ENCODE data around the gene KATNB1.
"Not testable (repeated sequence)": the region's sequence is repeated elsewhere in the genome, so short reads cannot be mapped to it uniquely, and the experiment has no call there.

Gene KATNB1

DNA sequence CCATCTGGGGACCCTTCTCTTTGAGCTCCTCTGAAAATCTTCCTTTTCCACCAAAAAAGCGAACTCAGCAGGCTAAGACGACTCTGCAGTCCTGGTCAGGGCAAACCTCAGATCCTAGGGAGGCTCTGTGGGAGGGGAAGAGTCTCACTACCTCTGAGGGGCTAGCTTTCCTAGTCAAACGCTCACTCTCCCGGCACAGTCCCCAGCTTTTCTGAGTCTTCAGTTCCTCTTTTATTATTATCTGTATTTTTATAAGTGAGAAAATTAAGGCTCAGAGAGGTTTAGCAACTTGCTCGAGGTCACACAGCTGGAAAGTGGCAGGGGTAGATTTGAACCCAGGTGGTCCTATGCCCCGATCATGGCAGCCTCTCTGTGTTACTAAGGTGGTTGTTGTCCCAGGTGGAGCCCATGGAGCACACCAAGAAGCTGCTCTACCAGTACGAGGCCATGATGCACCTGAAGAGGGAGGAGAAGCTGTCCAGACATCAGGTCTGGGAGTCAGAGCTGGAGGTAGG, 9.1 kb upstream of the KATNB1 start:
- DNase-seq = no peak

DNA sequence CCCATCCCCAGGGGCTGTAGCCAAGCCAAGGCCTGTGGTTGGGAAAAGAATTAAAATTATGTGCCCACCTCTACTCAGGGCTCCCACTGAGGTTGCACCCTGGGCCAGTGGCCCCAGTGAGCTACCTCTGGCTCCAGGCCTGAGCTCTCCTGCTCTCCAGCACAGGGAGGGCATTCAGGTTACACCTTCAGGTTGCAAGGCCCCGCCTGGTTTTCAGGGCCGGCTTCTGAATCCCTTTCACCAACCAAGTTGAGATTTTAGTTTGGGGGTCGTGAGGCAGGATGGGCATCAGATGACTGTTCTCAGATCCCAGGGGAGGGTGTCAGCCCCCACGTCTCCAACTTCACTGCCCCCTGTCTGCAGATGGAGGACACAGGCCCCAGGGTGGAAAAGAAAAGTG, 8.0 kb upstream of the KATNB1 start:
- DNase-seq = no peak

DNA sequence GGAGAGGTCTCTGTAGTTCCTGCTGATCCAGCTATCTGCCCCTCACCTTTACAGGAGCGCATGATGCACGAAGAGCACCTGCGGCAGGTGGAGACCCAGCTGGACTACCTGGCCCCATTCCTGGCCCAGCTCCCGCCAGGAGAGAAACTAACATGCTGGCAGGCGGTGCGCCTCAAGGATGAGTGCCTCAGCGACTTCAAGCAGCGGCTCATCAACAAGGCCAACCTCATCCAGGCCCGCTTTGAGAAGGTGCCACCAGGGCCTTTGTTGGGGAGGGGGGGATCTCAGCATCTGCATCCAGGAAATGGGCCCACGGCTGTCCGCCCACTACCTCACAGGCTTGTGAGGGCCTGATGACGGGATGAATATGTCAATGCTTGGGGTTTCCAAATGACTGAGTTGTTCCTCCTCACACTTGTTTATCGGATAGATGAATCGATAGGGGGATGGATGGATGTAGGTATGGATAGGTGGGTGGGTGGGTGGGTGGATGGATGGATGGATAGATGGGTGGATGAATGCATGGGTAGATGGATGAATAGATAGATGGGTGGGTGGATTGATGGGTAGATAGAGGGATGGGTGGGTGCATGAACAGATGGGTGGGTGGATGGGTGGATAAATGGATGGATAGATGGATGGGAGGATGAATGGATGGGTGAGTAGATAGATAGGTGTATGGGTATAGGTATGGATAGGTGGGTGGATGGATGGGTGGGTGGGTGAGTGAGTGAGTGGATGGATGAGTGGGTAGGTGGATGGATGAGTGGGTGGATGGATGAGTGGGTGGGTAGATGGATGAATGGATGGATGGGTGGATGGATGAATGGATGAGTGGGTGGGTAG, 7.0 kb upstream of the KATNB1 start:
- DNase-seq = no peak

DNA sequence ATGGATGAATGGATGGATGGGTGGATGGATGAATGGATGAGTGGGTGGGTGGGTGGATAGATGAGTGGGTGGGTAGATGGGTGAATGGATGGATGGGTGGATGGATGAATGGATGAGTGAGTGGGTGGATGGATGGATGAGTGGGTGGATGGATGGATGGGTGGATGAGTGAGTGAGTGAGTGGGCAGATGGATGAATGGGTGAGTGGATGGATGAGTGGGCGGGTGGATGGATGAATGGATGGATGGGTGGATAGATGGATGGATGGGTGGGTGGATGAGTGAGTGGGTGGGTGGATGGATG, 6.4 kb upstream of the KATNB1 start:
- no peak for DNase-seq

DNA sequence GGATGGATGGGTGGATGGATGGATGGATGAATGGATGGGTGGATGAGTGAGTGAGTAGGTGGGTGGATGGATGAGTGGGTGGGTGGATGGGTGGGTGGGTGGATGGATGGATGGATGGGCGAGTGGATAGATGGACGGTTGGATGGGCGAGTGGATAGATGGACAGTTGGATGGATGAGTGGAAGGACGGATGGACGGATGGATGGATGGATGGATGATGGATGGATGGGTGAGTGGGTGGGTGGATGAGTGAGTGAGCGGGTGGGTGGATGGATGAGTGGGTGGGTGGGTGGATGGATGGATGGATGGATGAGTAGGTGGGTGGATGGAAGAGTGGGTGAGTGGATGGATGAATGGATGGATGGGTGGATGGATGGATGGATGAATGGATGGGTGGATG, 5.7 kb upstream of the KATNB1 start:
- not testable (repeated sequence) for DNase-seq

DNA sequence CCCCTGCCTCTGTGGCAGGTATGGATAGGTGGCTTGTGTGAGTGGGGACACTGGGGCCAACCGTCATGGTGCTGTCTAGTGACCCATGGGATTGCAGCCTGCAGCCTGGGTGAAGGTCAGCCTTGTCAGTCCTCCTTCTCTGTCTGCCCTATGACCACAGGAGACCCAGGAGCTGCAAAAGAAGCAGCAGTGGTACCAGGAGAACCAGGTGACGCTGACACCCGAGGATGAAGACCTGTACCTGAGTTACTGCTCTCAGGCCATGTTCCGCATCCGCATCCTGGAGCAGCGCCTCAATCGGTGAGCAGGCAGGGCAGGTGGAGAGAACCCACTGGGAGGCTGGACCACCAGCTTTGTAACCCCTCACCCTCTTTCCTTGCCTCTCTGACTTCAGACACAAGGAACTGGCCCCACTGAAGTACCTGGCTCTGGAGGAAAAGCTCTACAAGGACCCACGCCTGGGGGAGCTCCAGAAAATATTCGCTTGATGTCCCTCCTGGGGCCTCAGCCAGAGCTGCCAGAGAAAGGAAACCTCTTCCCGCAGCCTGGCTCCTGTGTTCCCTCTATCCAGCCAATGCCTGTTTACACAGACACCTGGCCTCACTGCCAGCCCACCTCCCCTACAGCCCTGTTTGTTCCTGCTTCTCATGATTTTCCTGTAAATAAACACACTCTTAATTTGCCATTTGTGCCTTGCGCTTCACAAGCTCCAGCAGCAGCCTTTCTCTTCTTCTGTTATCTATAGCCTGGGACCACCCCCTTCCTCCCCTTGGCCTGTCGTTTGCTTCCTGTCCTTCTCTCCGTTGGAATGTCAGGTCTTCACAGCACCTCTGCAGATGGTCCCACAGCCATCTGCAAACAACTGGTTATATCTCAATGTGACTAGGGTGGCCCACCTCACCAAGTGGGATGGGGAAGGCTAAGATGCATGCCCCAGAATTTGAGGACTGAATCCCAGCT, 4.5 kb upstream of the KATNB1 start:
- DNase-seq = no peak

DNA sequence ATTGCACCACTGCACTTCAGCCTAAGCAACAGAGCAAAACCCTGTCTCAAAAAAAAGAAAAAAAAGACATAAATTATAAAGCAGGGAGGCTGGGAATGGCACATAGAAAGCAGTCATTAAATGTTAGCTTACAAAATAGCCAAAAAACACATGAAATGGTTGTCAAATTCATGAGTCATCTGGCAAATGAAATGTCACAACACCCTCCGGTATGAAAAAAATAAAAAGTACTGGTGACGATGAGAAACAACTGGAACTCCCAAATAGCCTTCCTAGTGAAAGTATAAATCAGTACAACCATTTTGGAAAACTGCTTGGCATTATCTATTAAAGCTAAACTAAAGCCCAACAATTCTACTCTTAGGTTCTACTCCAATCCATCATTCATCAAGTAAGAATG, 3.5 kb upstream of the KATNB1 start:
- no peak for DNase-seq

DNA sequence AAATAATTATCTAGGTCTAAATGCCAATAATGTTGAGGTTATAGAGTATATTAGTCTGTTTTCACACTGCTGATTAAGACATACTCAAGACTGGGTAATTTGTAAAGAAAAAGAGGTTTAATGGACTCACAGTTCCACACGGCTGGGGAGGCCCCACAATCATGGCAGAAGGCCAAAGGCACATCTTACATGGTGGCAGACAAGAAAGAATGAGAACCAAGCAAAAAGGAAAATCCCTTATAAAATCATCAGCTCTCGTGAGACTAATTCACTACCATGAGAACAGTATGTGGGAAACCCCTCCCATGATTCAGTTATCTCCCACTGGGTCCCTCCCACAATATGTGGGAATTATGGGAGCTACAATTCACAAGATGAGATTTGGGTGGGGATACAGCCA, 2.9 kb upstream of the KATNB1 start:
- no peak for DNase-seq

DNA sequence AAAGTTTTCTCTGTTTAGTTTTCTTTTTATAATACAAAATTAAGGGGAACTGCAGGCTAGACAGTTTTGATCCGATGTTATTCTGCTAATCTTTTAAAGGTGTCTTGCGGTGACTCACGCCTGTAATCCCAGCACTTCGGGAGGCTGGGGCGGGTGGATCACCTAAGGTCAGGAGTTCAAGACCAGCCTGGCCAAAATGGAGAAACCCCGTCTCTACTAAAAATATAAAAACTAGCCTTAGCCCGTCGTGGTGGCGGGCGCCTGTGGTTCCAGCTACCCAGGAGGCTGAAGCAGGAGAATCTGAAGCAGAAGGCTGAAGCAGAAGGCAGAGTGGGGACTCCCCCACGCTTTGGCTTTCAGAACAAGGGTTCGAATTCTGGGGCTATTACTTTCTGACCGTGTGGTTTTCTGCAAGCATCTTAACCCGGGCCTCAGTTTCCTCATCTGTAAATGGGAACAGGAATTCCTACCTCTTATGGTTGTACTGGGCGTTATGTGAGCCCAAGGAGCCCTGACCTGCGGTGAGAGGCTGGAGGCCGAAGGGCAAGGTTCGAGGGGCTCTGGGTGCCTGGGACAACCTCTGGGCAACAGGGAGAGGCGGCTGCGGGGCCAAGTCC, 1.2 kb upstream of the KATNB1 start:
- DNase-seq = no peak

DNA sequence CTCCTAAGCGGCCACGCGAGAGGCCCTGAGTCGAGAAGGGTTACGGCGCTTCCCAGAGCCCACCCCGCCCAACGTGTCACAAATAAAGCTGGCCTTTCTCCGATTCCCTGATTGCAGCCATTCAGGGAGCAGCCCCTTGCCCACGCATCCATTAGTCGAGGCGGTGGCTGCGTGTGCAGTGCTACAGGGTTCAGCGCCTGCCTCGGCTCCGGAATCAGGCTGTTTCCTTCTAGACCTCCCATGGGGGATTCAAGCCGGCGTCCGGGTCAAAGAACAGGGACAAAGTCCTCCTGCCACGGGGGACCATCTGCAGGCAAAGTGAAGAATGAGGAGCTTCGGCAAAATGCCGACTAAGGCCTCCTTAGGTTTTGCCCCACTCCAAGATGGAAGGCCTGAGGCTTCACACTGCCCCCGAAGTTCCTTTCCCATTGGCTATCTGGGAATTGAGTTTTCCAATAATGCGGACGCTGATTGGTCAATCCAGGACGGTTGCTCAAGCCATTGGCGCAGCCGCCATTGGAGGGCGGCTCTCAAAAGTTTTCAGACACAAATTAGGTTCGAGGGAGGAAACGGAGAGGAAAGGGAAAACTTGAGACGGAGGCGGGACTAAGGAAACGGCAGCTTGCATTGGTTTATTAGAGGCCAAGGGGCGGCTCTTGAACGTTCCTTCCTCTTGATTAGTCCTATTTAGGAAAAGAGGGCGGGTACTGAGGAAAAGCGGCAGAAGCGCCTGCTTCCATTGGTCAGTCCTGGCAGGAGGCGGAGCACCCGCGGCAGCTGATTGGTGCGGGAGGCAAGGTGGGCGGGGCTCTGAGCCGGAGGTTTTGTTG, 430 bp upstream of the KATNB1 start:
- peak; percentile 38 for DNase-seq

DNA sequence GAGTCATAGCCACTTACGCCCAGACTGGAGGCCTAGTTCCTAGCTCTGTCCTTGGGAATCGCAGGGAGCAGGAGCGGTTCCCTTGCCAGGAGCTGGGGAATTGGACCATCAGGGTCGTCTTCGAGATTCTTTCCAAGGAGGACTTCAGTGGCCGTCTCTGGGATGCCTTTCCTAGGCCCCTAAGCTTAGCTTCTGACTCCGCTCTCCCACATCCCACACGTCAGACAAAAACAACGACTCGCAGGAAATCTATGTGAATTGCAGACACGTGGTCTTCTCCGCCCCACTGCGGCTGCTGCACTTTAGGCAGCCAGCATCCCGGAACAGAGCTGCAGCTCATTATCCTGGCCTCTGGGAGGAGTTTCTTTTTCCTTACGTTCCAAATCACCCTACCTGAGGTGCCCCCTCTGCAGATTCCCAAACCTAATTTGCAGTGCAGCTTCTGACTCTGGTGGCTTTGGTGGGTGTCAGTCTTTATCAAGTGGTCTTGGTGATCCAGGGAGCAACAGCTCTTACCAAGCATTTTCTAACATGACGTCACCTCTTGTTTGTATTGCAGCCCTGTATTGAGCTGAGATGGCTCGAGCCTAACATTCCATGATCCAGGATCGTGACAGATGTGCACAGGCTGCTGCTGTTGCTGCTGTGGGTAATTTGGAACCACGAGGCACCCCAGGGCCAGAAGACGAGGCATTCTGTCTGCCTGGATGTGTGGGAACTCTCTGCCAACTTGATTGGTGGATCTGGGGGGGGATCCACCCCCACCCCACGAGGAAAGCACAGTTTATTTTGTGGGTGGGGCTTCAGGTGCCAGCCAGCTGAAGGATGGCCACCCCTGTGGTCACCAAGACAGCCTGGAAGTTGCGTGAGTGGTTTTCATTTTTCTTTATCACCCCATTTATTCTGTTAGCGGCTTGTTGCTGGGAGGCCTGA, 1.1 kb downstream of the KATNB1 start:
- no peak for DNase-seq

DNA sequence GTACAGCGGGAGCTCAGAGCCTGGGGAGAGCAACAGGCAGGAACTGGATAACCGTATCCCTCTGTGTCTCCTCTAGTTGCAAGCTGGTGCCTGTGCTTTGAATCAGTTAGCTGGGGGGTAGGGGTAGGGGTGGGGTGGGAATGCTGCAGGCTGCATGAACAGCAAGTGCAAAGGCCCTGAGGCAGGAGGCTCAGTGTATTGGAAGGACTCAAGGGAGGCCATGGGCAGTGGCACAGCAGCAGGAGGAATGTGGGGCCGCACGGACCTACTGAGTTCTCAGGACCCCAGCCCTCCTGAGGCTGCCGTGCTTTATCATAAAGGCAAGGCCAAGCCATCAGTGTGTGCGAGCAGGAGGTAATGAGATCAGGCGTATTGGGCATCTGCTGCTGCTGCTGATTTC, 3.3 kb downstream of the KATNB1 start:
- no peak for DNase-seq

DNA sequence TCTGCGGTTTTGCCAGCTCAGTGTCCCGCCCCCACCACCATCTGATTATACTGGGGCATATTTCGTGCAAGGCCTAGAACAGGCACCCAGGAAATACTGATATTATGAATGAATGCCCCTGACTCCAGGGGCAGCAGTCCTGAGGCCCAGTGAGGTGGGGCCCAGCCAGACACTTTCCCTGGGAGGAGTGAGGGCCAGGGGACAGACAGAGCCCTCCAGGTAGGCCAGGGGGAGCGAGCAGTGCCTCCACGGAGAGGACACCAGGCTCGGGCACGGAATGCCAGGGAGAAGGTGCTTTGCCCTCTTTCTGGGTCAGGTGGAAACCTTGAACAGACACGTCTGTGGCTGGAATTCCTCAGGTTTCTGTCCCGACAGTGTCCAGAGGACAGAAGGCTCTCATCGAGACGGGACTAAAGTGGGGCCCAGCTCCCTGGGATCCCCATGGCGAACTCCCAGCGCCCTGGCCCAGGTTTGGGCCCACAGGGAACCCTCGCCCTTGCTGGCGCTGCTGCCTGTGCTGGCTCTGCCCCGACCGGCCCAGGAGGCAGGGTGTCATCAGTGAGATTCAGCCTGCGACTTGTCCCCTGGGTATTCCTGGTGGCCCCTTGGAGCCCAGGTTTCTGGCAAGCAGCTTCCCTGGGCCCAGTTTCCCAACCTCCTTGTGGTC, 4.3 kb downstream of the KATNB1 start:
- DNase-seq = no peak

DNA sequence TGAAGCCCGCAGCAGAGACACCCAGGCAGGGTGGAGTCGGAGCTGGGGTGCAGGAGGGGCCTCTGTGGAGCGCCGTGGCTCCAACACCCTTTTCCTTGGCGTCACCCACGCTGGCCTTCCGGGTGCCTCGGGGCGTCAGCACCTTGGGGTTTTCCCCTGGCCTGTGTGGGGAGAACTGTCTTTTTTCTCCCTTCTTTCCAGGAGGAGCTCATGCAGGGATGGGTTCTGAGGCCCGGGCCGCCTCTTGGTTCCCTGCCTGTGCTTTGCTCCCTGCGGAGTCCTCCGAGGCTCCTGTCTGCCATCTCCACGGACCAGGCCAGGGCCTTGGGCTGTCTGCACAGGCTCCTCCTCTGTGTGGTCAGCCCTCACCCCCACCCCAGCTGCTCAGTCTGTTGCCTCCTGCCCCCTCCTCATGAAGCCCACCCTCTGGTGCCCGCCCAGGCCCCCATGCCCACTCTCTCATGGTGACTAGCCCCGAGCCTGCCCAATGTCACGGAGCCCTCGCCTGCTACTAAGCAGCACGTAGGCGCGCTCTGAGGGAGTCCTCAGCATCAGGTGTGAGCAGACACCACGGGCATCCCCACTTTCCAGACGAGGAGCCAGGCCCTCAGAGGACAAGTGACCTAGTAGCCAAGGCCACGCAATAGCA, 5.0 kb downstream of the KATNB1 start:
- no peak for DNase-seq

DNA sequence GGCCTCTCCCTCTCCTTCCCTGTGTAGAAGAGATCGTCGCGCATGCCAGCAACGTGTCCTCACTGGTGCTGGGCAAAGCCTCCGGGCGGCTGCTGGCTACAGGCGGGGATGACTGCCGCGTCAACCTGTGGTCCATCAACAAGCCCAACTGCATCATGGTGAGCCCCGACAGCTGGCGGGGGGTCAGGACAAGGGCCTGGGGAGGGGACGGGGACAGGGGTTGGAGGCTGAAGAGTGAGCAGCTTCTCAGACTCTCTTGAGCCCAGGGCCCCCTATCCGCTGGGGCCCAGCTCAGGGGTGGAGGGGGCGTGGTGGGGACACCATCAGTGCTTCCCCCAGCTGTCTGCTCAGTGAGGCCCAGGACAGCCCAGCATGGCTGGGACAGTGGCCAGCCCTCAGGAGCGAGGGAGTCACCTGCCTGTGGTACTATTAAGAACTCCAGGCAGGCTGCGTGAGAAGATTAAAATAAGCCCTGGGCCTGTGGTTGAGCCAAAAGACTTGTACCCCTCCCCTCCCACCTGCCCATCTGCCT, 6.2 kb downstream of the KATNB1 start:
- no peak for DNase-seq

DNA sequence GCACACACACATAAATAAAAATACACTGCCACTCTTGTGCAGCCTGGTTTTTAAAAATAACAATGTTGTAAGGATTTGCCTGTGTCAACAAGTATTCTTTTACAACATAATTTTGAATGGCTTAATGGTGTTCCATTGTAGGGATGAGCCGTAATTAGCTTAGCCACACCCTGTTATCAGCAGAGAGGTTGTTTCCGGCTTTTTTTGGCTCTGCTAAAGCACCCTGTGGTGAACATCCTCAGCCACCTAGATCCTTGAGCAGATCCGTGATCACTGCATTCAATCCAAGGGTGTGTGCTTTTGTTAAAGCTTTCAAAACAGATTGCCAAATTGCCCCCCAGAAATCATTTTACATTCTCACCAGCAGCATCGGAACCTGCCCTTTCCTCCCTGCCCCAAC, 7.0 kb downstream of the KATNB1 start:
- DNase-seq = no peak

DNA sequence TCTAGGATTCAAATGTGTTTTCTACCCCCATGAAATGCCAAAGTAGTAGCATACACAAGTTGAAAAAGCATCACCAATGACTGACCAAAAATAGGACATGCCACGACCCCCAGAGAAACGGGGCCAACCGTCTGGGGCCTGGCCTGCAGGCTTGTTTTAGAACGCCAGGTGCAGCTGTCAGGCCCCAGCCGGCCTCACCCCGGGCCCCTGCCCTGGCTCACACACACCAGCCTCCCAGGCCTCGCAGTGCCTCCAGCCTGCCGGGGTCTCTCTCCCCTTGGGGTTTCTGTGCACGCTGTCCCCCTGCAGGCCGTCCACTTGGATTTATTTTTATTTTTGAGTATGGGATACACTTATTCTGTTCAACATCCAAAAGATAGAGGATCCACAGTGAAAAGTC, 7.9 kb downstream of the KATNB1 start:
- no peak for DNase-seq

DNA sequence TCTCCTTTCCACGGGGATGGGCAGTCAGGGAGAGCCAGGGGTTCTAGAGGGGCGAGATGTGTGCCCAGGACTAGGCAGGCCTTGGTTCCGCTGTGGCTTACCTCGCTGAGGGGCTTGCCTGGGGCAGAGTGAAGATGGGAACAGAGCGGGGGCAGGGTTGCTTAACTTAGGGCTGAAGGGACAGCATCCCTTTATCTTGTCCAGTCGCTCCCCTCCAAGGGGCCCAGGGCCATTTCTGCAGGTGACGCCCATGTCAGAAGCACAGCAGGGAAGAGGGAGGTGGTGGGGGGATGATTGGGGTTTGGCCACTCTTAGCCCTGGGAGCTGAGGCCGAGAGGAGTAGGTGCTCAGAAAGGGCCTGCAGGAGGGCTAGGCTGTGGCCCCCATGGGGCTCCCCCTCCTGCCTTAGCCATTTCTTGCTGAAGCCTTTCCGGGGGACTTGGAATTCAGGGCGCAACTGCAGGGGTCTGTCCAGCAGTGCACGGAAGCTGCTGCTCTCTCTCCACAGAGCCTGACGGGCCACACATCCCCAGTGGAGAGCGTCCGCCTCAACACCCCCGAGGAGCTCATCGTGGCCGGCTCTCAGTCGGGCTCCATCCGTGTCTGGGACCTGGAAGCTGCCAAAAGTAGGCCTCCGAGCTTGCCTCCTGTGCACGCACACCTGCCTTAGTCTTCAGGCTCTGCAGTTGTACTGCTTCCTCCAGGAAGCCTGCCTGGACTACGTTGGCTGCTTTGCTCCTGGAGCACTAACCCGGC, 8.5 kb downstream of the KATNB1 start:
- no peak for DNase-seq

DNA sequence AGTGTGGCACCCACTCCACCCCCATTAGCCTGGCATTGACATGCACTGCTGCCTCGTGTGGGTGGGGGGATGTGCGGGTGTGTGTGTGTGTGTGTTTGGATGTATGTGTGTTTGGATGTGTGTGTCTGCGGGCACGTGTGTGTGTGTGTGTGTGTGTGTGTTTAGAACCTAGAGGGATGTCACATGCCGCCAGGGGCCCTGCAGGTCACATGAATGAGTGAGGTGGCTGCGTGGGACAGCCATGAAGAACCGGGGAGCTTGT, 9.0 kb downstream of the KATNB1 start:
- DNase-seq = no peak

DNA sequence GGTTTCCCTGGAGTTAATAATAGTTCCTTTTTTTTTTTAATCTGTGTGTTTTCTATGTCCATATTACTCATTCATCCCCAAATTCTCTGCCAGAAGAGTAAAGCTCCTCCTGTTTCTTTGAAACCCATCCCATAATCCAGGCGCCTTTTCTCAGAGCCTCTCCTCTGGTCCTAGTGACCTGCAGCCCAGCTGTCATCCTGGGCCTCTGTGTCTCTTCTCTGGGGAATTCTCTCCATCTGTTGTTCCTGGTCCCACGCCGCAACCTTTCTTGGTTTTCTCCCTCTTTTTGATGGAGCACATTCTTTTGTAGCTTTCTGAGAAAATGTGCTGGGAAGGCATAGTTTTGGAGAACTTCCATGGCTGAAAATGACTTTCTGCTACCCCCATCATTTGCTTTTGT, 10.2 kb downstream of the KATNB1 start:
- DNase-seq = no peak
